Liver (tissue), 3 donors: ENCODE data around the gene IGDCC3.

Experiments used
- CTCF ChIP-seq: fragments of 150-350 bp; IDR thresholded peaks from 2 replicates; pipeline ENCODE4 v1.5.1; 2017; ENCODE audit warnings: improper control_type of control experiment, low read depth, low read length; ENCODE audit not compliant: missing input control
- FOXA1 ChIP-seq: IDR thresholded peaks from 2 replicates; pipeline ENCODE4 v1.6.1; 2016; ENCODE audit warnings: antibody characterized with exemption
- TAF1 ChIP-seq: conservative IDR thresholded peaks from 2 replicates; pipeline ENCODE4 v1.6.1; 2016; ENCODE audit warnings: antibody characterized with exemption, mild to moderate bottlenecking
- donor health status: healthy.
- donor health status: healthy.

GRCh38 chr15:65304381-65305149 lies 73.2 kb downstream of the IGDCC3 start, which contains the start of gene RNU5B-1:
- TF ChIP-seq CTCF (peak; percentile 85), TAF1 (peak; percentile 71), FOXA1 (peak; percentile 30)
